ENCODE measurements around the gene MPV17. TPM values are rescaled to one million over a fixed set of nuclear protein-coding genes. Genes with fewer than 3 reads are reported as not detected.

Gene MPV17
- total and polyA plus RNA-seq, 9 of the 15 experiments (the other 6 are each of a cell fraction or from before 2014, with no cell fraction given) = 54.7 to 140 (median 70.2) TPM

DNA sequence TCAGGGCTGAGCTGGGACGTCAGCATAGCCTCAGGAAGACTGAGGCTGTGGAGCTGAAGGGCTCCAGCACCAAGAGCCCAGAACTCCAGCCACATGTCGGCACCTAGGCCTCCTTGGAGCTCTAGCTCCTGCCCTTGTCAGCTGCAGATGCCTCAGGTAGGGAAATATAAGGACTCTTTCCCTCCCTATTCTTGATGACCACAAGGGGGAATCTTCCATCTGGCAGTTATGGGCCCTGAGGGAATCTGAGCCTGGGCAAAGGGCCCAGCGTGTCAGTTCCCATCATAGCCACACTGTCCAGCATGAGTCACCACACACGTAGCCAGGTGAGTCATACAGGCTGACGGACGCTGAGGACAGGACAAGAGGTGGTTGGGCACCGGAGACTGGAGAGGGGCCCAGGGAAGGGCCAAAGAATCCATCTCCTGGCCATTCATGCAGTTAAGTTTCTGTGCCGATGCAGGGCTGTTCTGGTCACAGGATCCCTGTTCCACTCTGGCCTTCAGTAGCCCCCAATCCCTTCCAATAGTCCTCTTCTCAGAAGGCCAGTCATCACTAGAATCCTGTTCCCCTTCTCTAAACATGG, 1.8 kb downstream of the MPV17 start (continued):
- TF ChIP-seq POU5F1 (IDR thresholded peaks at IDR 0.05; ENCODE audit: borderline replicate concordance, low read depth, low read length, partially characterized antibody) (no peak), BHLHE40 (IDR thresholded peaks at IDR 0.05; ENCODE audit: low read length) (peak; percentile 21), ZNF311 (CRISPR knock-in tag; IDR thresholded peaks at IDR 0.05) (no peak), KLF10 (CRISPR knock-in tag; IDR thresholded peaks at IDR 0.05) (no peak), ZNF140 (CRISPR knock-in tag; IDR thresholded peaks at IDR 0.05) (no peak), MTA2 (IDR thresholded peaks at IDR 0.05; ENCODE audit: low read depth) (no peak), CBX2 (IDR thresholded peaks at IDR 0.05; ENCODE audit: insufficient read depth, low read length, poor library complexity, severe bottlenecking) (no peak), PHF20 (IDR thresholded peaks at IDR 0.05; ENCODE audit: partially characterized antibody) (no peak), MCM7 (IDR thresholded peaks at IDR 0.05) (no peak), DIDO1 (tag; IDR thresholded peaks at IDR 0.05; ENCODE audit: low read depth) (no peak), IRF2 (CRISPR knock-in tag; IDR thresholded peaks at IDR 0.05) (no peak), NR2C1 (IDR thresholded peaks at IDR 0.05) (no peak), NR2C1 (tag; IDR thresholded peaks at IDR 0.05) (no peak), CTBP1 (IDR thresholded peaks at IDR 0.05; ENCODE audit: borderline replicate concordance) (peak; percentile 93), ZKSCAN1 (IDR thresholded peaks at IDR 0.05; ENCODE audit: low read depth, low read length) (no peak), ARID3A (IDR thresholded peaks at IDR 0.05; ENCODE audit: borderline replicate concordance, low read depth, low read length) (no peak), POLR2AphosphoS2 (IDR thresholded peaks at IDR 0.05; ENCODE audit: low read length) (no peak), HIVEP1 (CRISPR knock-in tag; IDR thresholded peaks at IDR 0.05) (no peak), NBN (IDR thresholded peaks at IDR 0.05; ENCODE audit: low read depth) (0 out of 2 replicates have a peak, but pooled peaks have one; percentile 33), ZNF143 (CRISPR knock-in tag; IDR thresholded peaks at IDR 0.05) (no peak), TARDBP (IDR thresholded peaks at IDR 0.05) (no peak), MED1 (CRISPR knock-in tag; IDR thresholded peaks at IDR 0.05; ENCODE audit: borderline replicate concordance) (no peak), FOXJ3 (CRISPR knock-in tag; IDR thresholded peaks at IDR 0.05) (no peak), DEAF1 (CRISPR knock-in tag; IDR thresholded peaks at IDR 0.05) (no peak), HNRNPLL (IDR thresholded peaks at IDR 0.05; ENCODE audit: low read depth, low read length, poor library complexity, severe bottlenecking) (no peak)
- TF ChIP-seq, protein P1, sequence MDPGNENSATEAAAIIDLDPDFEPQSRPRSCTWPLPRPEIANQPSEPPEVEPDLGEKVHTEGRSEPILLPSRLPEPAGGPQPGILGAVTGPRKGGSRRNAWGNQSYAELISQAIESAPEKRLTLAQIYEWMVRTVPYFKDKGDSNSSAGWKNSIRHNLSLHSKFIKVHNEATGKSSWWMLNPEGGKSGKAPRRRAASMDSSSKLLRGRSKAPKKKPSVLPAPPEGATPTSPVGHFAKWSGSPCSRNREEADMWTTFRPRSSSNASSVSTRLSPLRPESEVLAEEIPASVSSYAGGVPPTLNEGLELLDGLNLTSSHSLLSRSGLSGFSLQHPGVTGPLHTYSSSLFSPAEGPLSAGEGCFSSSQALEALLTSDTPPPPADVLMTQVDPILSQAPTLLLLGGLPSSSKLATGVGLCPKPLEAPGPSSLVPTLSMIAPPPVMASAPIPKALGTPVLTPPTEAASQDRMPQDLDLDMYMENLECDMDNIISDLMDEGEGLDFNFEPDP (CRISPR knock-in tag; IDR thresholded peaks at IDR 0.05) = no peak
- TF ChIP-seq, protein P2, sequence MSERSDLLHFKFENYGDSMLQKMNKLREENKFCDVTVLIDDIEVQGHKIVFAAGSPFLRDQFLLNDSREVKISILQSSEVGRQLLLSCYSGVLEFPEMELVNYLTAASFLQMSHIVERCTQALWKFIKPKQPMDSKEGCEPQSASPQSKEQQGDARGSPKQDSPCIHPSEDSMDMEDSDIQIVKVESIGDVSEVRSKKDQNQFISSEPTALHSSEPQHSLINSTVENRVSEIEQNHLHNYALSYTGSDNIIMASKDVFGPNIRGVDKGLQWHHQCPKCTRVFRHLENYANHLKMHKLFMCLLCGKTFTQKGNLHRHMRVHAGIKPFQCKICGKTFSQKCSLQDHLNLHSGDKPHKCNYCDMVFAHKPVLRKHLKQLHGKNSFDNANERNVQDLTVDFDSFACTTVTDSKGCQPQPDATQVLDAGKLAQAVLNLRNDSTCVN (CRISPR knock-in tag; IDR thresholded peaks at IDR 0.05) = no peak

All from K562 (cell line).